ENCODE results near the gene ZNF184. TPM values are rescaled to one million over a fixed set of nuclear protein-coding genes. Genes with fewer than 3 reads are reported as not detected.

ZNF184 gene
- total and polyA plus RNA-seq, 9 of the 15 experiments (the other 6 are each of a cell fraction or from before 2014, with no cell fraction given), result 7.6 to 22.2 (median 12.8) TPM

DNA sequence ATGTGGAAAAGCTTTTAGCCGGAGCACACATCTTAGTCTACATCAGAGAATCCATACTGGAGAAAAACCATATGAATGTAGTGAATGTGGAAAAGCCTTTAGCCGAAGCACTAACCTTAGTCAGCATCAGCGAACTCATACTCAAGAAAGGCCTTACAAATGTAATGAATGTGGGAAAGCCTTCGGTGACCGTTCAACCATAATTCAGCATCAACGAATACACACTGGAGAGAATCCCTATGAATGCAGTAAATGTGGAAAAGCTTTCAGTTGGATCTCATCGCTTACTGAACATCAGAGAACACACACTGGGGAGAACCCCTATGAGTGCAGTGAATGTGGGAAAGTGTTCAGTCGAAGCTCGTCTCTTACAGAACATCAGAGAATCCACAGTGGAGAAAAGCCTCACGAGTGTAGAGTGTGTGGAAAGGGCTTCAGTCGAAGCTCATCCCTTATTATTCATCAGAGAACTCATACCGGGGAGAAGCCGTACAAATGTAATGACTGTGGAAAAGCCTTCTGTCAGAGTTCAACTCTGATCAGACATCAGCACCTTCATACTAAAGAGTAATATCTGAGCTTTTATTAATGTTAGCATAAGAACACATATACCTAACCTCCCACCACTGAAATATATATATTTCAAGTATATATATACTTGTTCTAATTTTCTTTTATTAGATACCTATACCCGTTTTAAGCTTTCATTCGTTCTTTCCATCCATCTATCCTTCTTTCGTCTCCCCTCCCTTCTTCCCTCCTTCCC is 71.8 kb downstream of the ZNF184 start (continued):
- TF ChIP-seq, protein P1, sequence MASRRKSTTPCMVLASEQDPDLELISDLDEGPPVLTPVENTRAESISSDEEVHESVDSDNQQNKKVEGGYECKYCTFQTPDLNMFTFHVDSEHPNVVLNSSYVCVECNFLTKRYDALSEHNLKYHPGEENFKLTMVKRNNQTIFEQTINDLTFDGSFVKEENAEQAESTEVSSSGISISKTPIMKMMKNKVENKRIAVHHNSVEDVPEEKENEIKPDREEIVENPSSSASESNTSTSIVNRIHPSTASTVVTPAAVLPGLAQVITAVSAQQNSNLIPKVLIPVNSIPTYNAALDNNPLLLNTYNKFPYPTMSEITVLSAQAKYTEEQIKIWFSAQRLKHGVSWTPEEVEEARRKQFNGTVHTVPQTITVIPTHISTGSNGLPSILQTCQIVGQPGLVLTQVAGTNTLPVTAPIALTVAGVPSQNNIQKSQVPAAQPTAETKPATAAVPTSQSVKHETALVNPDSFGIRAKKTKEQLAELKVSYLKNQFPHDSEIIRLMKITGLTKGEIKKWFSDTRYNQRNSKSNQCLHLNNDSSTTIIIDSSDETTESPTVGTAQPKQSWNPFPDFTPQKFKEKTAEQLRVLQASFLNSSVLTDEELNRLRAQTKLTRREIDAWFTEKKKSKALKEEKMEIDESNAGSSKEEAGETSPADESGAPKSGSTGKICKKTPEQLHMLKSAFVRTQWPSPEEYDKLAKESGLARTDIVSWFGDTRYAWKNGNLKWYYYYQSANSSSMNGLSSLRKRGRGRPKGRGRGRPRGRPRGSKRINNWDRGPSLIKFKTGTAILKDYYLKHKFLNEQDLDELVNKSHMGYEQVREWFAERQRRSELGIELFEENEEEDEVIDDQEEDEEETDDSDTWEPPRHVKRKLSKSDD (conservative IDR thresholded peaks at IDR 0.05; ENCODE audit: low read length), result no peak
- TF ChIP-seq ZBTB17 (CRISPR knock-in tag; IDR thresholded peaks at IDR 0.05), result no peak
- no peak for TF ChIP-seq PCBP2 (IDR thresholded peaks at IDR 0.05; ENCODE audit: low read depth, low read length, poor library complexity, severe bottlenecking)
- TF ChIP-seq SAP30 (IDR thresholded peaks at IDR 0.05; ENCODE audit: borderline replicate concordance, insufficient read depth, low read depth, low read length, poor library complexity, severe bottlenecking), result no peak
- TF ChIP-seq U2AF2 (optimal IDR thresholded peaks at IDR 0.05; ENCODE audit: low read depth, low read length), result no peak
- TF ChIP-seq ZNF696 (CRISPR knock-in tag; conservative IDR thresholded peaks at IDR 0.05), result no peak
- TF ChIP-seq, protein P2, sequence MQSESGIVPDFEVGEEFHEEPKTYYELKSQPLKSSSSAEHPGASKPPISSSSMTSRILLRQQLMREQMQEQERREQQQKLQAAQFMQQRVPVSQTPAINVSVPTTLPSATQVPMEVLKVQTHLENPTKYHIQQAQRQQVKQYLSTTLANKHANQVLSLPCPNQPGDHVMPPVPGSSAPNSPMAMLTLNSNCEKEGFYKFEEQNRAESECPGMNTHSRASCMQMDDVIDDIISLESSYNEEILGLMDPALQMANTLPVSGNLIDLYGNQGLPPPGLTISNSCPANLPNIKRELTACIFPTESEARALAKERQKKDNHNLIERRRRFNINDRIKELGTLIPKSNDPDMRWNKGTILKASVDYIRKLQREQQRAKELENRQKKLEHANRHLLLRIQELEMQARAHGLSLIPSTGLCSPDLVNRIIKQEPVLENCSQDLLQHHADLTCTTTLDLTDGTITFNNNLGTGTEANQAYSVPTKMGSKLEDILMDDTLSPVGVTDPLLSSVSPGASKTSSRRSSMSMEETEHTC (IDR thresholded peaks at IDR 0.05), result no peak
- TF ChIP-seq FOXA3 (CRISPR knock-in tag; conservative IDR thresholded peaks at IDR 0.05 in 1 of 2, IDR thresholded peaks at IDR 0.05 in 1 of 2), result no peak
- no peak for TF ChIP-seq NFYB (IDR thresholded peaks at IDR 0.05; ENCODE audit: extremely low read depth, insufficient read length)
- TF ChIP-seq LEF1 (IDR thresholded peaks at IDR 0.05), result no peak
- TF ChIP-seq POLR2G (IDR thresholded peaks at IDR 0.05; ENCODE audit: low read depth, low read length), result no peak
- no peak for TF ChIP-seq ZNF175 (CRISPR knock-in tag; IDR thresholded peaks at IDR 0.05; ENCODE audit: low read depth)
- TF ChIP-seq, protein P3, sequence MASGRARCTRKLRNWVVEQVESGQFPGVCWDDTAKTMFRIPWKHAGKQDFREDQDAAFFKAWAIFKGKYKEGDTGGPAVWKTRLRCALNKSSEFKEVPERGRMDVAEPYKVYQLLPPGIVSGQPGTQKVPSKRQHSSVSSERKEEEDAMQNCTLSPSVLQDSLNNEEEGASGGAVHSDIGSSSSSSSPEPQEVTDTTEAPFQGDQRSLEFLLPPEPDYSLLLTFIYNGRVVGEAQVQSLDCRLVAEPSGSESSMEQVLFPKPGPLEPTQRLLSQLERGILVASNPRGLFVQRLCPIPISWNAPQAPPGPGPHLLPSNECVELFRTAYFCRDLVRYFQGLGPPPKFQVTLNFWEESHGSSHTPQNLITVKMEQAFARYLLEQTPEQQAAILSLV (tag; IDR thresholded peaks at IDR 0.05), result no peak
- TF ChIP-seq ZBTB8A (IDR thresholded peaks at IDR 0.05; ENCODE audit: partially characterized antibody), result no peak
- TF ChIP-seq PTRF (tag; IDR thresholded peaks at IDR 0.05), result no peak
- no peak for TF ChIP-seq ZNF57 (CRISPR knock-in tag; IDR thresholded peaks at IDR 0.05)

All from K562 (cell line).